Neural cell (in vitro differentiated cells): ENCODE measurements around the gene TLE1. TPM values are rescaled to one million over a fixed set of nuclear protein-coding genes. Genes with fewer than 3 reads are reported as not detected.

ENCODE experiments used
- H2AFZ ChIP-seq: fragments of 200-600, 300-800 bp; sonication (generic), shearing (Covaris generic); 2 replicates; pipeline ENCODE4 v1.6.0; 2014; ENCODE audit warnings: low read depth, mild to moderate bottlenecking, antibody characterized with exemption, low read length, moderate library complexity
- H3F3A ChIP-seq: fragments of 200-600 bp; shearing (Covaris generic); 2 replicates; pipeline ENCODE4 v1.6.1; 2016; ENCODE audit warnings: mild to moderate bottlenecking, moderate library complexity, mixed read lengths, antibody characterized with exemption, low read length; ENCODE audit not compliant: insufficient read depth, poor library complexity, severe bottlenecking
- H3K27ac ChIP-seq: fragments of 200-600, 300-800 bp; sonication (generic), shearing (Covaris generic); 2 replicates; pipeline ENCODE4 v1.5.1; 2014; ENCODE audit warnings: mild to moderate bottlenecking, low read length, moderate library complexity
- H3K27me3 ChIP-seq: fragments of 300-800, 200-600 bp; sonication (generic), shearing (Covaris generic); 2 replicates; pipeline ENCODE4 v1.6.0; 2014; ENCODE audit warnings: mild to moderate bottlenecking, low read depth, low read length, moderate library complexity; ENCODE audit not compliant: insufficient read depth
- H3K36me3 ChIP-seq: fragments of 300-800, 200-600 bp; sonication (generic), shearing (Covaris generic); 2 replicates; pipeline ENCODE4 v1.5.1; 2014; ENCODE audit warnings: mild to moderate bottlenecking, antibody characterized with exemption, low read length, moderate library complexity; ENCODE audit not compliant: insufficient read depth
- H3K4me2 ChIP-seq: fragments of 300-800, 200-600 bp; sonication (generic), shearing (Covaris generic); 2 replicates; pipeline ENCODE4 v1.6.0; 2014; ENCODE audit warnings: mild to moderate bottlenecking, low read length
- H3K4me3 ChIP-seq: fragments of 300-800, 200-600 bp; sonication (generic), shearing (Covaris generic); 2 replicates; pipeline ENCODE4 v1.5.1; 2014; ENCODE audit warnings: mild to moderate bottlenecking, low read length, moderate library complexity
- H3K79me2 ChIP-seq: fragments of 200-600 bp; shearing (Covaris generic); replicated peaks from 2 replicates; pipeline ENCODE4 v1.6.0; 2014; ENCODE audit warnings: mild to moderate bottlenecking, low read length, moderate library complexity; ENCODE audit not compliant: insufficient read depth
- H3K9ac ChIP-seq: fragments of 300-800, 200-600 bp; sonication (generic), shearing (Covaris generic); 2 replicates; pipeline ENCODE4 v1.6.1; 2016; ENCODE audit warnings: mild to moderate bottlenecking, low read length, mixed read lengths
- H3K9me2 ChIP-seq: fragments of 200-600 bp; shearing (Covaris generic); 2 replicates; pipeline ENCODE4 v1.6.1; 2016; ENCODE audit warnings: mild to moderate bottlenecking, low read length, mixed read lengths; ENCODE audit not compliant: insufficient read depth
- H3K9me3 ChIP-seq: fragments of 200-600, 300-800 bp; sonication (generic), shearing (Covaris generic); 2 replicates; pipeline ENCODE4 v1.6.1; 2016; ENCODE audit warnings: mild to moderate bottlenecking, mixed run types, low read length, moderate library complexity, mixed read lengths
- H4K20me1 ChIP-seq: fragments of 200-600 bp; shearing (Covaris generic); 2 replicates; pipeline ENCODE4 v1.6.1; 2016; ENCODE audit warnings: mild to moderate bottlenecking, mixed run types; ENCODE audit not compliant: insufficient read depth
- CTCF ChIP-seq: fragments of 450-650 bp; IDR thresholded peaks from 2 replicates; pipeline ENCODE4 v1.5.1; 2014; ENCODE audit warnings: antibody characterized with exemption, mild to moderate bottlenecking, moderate library complexity; ENCODE audit not compliant: poor library complexity, severe bottlenecking
- EP300 ChIP-seq: fragments of 450-650 bp; conservative IDR thresholded peaks from 2 replicates; pipeline ENCODE4 v1.6.1; 2014; ENCODE audit warnings: antibody characterized with exemption, mild to moderate bottlenecking, moderate library complexity; ENCODE audit not compliant: poor library complexity, severe bottlenecking
- EZH2 ChIP-seq: fragments of 200-600, 300-800 bp; shearing (Covaris generic), sonication (generic); IDR thresholded peaks from 2 replicates; pipeline ENCODE4 v1.6.1; 2014; ENCODE audit warnings: antibody characterized with exemption, low read length, borderline replicate concordance, mild to moderate bottlenecking; ENCODE audit not compliant: insufficient read depth, poor library complexity, severe bottlenecking
- MXI1 ChIP-seq: fragments of 450-650 bp; conservative IDR thresholded peaks from 2 replicates; pipeline ENCODE4 v1.6.1; 2014; ENCODE audit warnings: antibody characterized with exemption, mild to moderate bottlenecking; ENCODE audit not compliant: poor library complexity, severe bottlenecking
- POLR2AphosphoS5 ChIP-seq: IDR thresholded peaks from 2 replicates; pipeline ENCODE4 v1.6.1; 2012
- RAD21 ChIP-seq: fragments of 450-650 bp; conservative IDR thresholded peaks from 2 replicates; pipeline ENCODE4 v1.6.1; 2014; ENCODE audit warnings: antibody characterized with exemption, mild to moderate bottlenecking, moderate library complexity
- REST ChIP-seq: IDR thresholded peaks from 2 replicates; pipeline ENCODE4 v1.6.1; 2012; ENCODE audit warnings: borderline replicate concordance
- SMC3 ChIP-seq: fragments of 450-650 bp; conservative IDR thresholded peaks from 2 replicates; pipeline ENCODE4 v1.6.1; 2014; ENCODE audit warnings: antibody characterized with exemption, mild to moderate bottlenecking, moderate library complexity; ENCODE audit not compliant: poor library complexity
- TAF1 ChIP-seq: IDR thresholded peaks from 2 replicates; pipeline ENCODE4 v1.6.1; 2012; ENCODE audit warnings: low read depth
- polyA plus RNA-seq: library from polyadenylated mRNA; depleted of rRNA; stranded (reverse); fragments of >200 nt; gene quantifications from 2 replicates; pipeline ENCODE4 v1.2.3, GENCODE V29; 2014

The TLE1 gene
- polyA plus RNA-seq, 1 donor from 2014 or later, result 93.6 TPM

- no peaks in the 10 kb centered on the region for H4K20me1 ChIP-seq
- no peaks in the 10 kb centered on the region for H3K27me3 ChIP-seq
Measured at GRCh38 chr9:81590688-81591087, 98.7 kb downstream of the TLE1 start.

GRCh38 chr9:81589819-81590218 lies 99.5 kb downstream of the TLE1 start:
- Histone ChIP-seq H3K27ac (no peak overlapping the region), H3K36me3 (peaks cover 5% of the 10 kb centered on the region)

More at GRCh38 chr9:81590688-81591087, 98.7 kb downstream of the TLE1 start:
- H3F3A ChIP-seq, result peaks cover 6% of the 10 kb centered on the region
- no peak overlapping the region for H2AFZ ChIP-seq
- H3K36me3 ChIP-seq, result peaks cover under 1% of the 10 kb centered on the region
- H3K4me2 ChIP-seq, result no peak overlapping the region
- H3K9me2 ChIP-seq, result no peaks in the 10 kb centered on the region
- no peaks in the 10 kb centered on the region for H3K9me3 ChIP-seq
- peaks cover 12% of the 10 kb centered on the region for H3K79me2 ChIP-seq
- no peak for TF ChIP-seq EP300
- TF ChIP-seq EZH2, result no peak
- no peak for TF ChIP-seq TAF1
- no peak for TF ChIP-seq SMC3
- no peak for TF ChIP-seq RAD21
- no peak for TF ChIP-seq POLR2AphosphoS5
- TF ChIP-seq CTCF, result no peak
- TF ChIP-seq MXI1, result no peak
- no peak for TF ChIP-seq REST
- H3K9ac ChIP-seq, result no peak overlapping the region
- no peak overlapping the region for H3K27ac ChIP-seq
- H3K4me3 ChIP-seq, result no peak overlapping the region

More at GRCh38 chr9:81589819-81590218, 99.5 kb downstream of the TLE1 start:
- Histone ChIP-seq H3K4me3 (no peak overlapping the region), H3K9me2 (no peaks in the 10 kb centered on the region), H2AFZ (no peak overlapping the region), H3K27me3 (no peaks in the 10 kb centered on the region), H3K4me2 (no peak overlapping the region), H3F3A (peaks cover 5% of the 10 kb centered on the region), H4K20me1 (no peaks in the 10 kb centered on the region), H3K9me3 (no peaks in the 10 kb centered on the region), H3K9ac (no peak overlapping the region), H3K79me2 (peaks cover 12% of the 10 kb centered on the region)
- TF ChIP-seq CTCF (no peak), EZH2 (no peak), SMC3 (no peak), MXI1 (no peak), REST (no peak), POLR2AphosphoS5 (no peak)
